ENCODE measurements around the gene MS4A4E.
"Not testable (repeated sequence)": the region's sequence is repeated elsewhere in the genome, so short reads cannot be mapped to it uniquely, and the experiment has no call there.

The MS4A4E gene

GRCh38 chr11:60192564-60192963 is 50.4 kb downstream of the MS4A4E start:
- H3K27ac ChIP-seq (ENCODE audit: low read depth, low read length); H3K9me3 ChIP-seq (ENCODE audit: low read length); H3K27me3 ChIP-seq (ENCODE audit: control insufficient read depth in 1 of 2, insufficient read depth in 2 of 2, low read length in 2 of 2); H3K4me3 ChIP-seq (ENCODE audit: low read depth in 1 of 2, low read length in 2 of 2); H3K36me3 ChIP-seq (ENCODE audit: insufficient read depth, low read length); H3K4me1 ChIP-seq (ENCODE audit: insufficient read depth, low read length); H3K9ac ChIP-seq (ENCODE audit: low read length): not testable (repeated sequence)

GRCh38 chr11:60188481-60188880 is 54.5 kb downstream of the MS4A4E start:
- H3K27ac ChIP-seq (ENCODE audit: low read depth, low read length); H3K36me3 ChIP-seq (ENCODE audit: insufficient read depth, low read length); H3K4me3 ChIP-seq (ENCODE audit: low read depth in 1 of 2, low read length in 2 of 2); H3K9me3 ChIP-seq (ENCODE audit: low read length); H3K27me3 ChIP-seq (ENCODE audit: control insufficient read depth in 1 of 2, insufficient read depth in 2 of 2, low read length in 2 of 2); H3K4me1 ChIP-seq (ENCODE audit: insufficient read depth, low read length); H3K9ac ChIP-seq (ENCODE audit: low read length): not testable (repeated sequence)

GRCh38 chr11:60186128-60186527 is 56.8 kb downstream of the MS4A4E start:
- not testable (repeated sequence) for H3K4me3 ChIP-seq (ENCODE audit: low read depth in 1 of 2, low read length in 2 of 2); H3K4me1 ChIP-seq (ENCODE audit: insufficient read depth, low read length); H3K9ac ChIP-seq (ENCODE audit: low read length); H3K27ac ChIP-seq (ENCODE audit: low read depth, low read length); H3K36me3 ChIP-seq (ENCODE audit: insufficient read depth, low read length); H3K27me3 ChIP-seq (ENCODE audit: control insufficient read depth in 1 of 2, insufficient read depth in 2 of 2, low read length in 2 of 2); H3K9me3 ChIP-seq (ENCODE audit: low read length)

GRCh38 chr11:60185512-60185827 is 57.5 kb downstream of the MS4A4E start:
- not testable (repeated sequence) for H3K9ac ChIP-seq (ENCODE audit: low read length); H3K27ac ChIP-seq (ENCODE audit: low read depth, low read length); H3K36me3 ChIP-seq (ENCODE audit: insufficient read depth, low read length); H3K4me1 ChIP-seq (ENCODE audit: insufficient read depth, low read length); H3K9me3 ChIP-seq (ENCODE audit: low read length); H3K27me3 ChIP-seq (ENCODE audit: control insufficient read depth in 1 of 2, insufficient read depth in 2 of 2, low read length in 2 of 2); H3K4me3 ChIP-seq (ENCODE audit: low read depth in 1 of 2, low read length in 2 of 2)

GRCh38 chr11:60184824-60185511 is 58.0 kb downstream of the MS4A4E start:
- Histone ChIP-seq H3K27ac (ENCODE audit: low read depth, low read length) (no peak overlapping the region), H3K36me3 (ENCODE audit: insufficient read depth, low read length) (no peaks in the 10 kb centered on the region), H3K9ac (ENCODE audit: low read length) (no peak overlapping the region), H3K4me1 (ENCODE audit: insufficient read depth, low read length) (no peaks in the 10 kb centered on the region), H3K27me3 (ENCODE audit: control insufficient read depth in 1 of 2, insufficient read depth in 2 of 2, low read length in 2 of 2) (no peaks in the 10 kb centered on the region), H3K4me3 (ENCODE audit: low read depth in 1 of 2, low read length in 2 of 2) (no peak overlapping the region), H3K9me3 (ENCODE audit: low read length) (no peaks in the 10 kb centered on the region)

GRCh38 chr11:60183591-60184205 is 59.2 kb downstream of the MS4A4E start:
- Histone ChIP-seq H3K27ac (ENCODE audit: low read depth, low read length) (no peak overlapping the region), H3K9ac (ENCODE audit: low read length) (no peak overlapping the region), H3K9me3 (ENCODE audit: low read length) (no peaks in the 10 kb centered on the region), H3K4me1 (ENCODE audit: insufficient read depth, low read length) (no peaks in the 10 kb centered on the region), H3K36me3 (ENCODE audit: insufficient read depth, low read length) (no peaks in the 10 kb centered on the region), H3K27me3 (ENCODE audit: control insufficient read depth in 1 of 2, insufficient read depth in 2 of 2, low read length in 2 of 2) (no peaks in the 10 kb centered on the region), H3K4me3 (ENCODE audit: low read depth in 1 of 2, low read length in 2 of 2) (no peak overlapping the region)

GRCh38 chr11:60182541-60183330 is 60.2 kb downstream of the MS4A4E start, which contains the start of gene MS4A6A:
MS4A6A (minus strand) TSS chr11:60183083; CDS start chr11:60181727, 1,356 bp downstream.
- Histone ChIP-seq H3K9ac (ENCODE audit: low read length) (no peak within 1 kb of the TSS), H3K27ac (ENCODE audit: low read depth, low read length) (no peak within 1 kb of the TSS)

GRCh38 chr11:60175860-60176275 is 67.1 kb downstream of the MS4A4E start:
- Histone ChIP-seq H3K4me1 (ENCODE audit: insufficient read depth, low read length) (no peaks in the 10 kb centered on the region), H3K9ac (ENCODE audit: low read length) (no peak overlapping the region), H3K36me3 (ENCODE audit: insufficient read depth, low read length) (no peaks in the 10 kb centered on the region), H3K4me3 (ENCODE audit: low read depth in 1 of 2, low read length in 2 of 2) (no peak overlapping the region), H3K9me3 (ENCODE audit: low read length) (no peaks in the 10 kb centered on the region), H3K27ac (ENCODE audit: low read depth, low read length) (no peak overlapping the region), H3K27me3 (ENCODE audit: control insufficient read depth in 1 of 2, insufficient read depth in 2 of 2, low read length in 2 of 2) (no peaks in the 10 kb centered on the region)

More at GRCh38 chr11:60182541-60183330, 60.2 kb downstream of the MS4A4E start, which contains the start of gene MS4A6A:
- H3K36me3 ChIP-seq (ENCODE audit: insufficient read depth, low read length): no peaks in the 10 kb centered on the region
- H3K4me1 ChIP-seq (ENCODE audit: insufficient read depth, low read length): no peaks in the 10 kb centered on the region
- no peaks in the 10 kb centered on the region for H3K27me3 ChIP-seq (ENCODE audit: control insufficient read depth in 1 of 2, insufficient read depth in 2 of 2, low read length in 2 of 2)
- no peaks in the 10 kb centered on the region for H3K9me3 ChIP-seq (ENCODE audit: low read length)
- H3K4me3 ChIP-seq (ENCODE audit: low read depth in 1 of 2, low read length in 2 of 2): no peak within 1 kb of the TSS

GRCh38 chr11:60172011-60172410 is 70.9 kb downstream of the MS4A4E start:
- no peak overlapping the region for H3K27ac ChIP-seq (ENCODE audit: low read depth, low read length)
- no peaks in the 10 kb centered on the region for H3K4me1 ChIP-seq (ENCODE audit: insufficient read depth, low read length)
- H3K36me3 ChIP-seq (ENCODE audit: insufficient read depth, low read length): no peaks in the 10 kb centered on the region
- H3K4me3 ChIP-seq (ENCODE audit: low read depth in 1 of 2, low read length in 2 of 2): no peak overlapping the region
- no peak overlapping the region for H3K9ac ChIP-seq (ENCODE audit: low read length)
- H3K9me3 ChIP-seq (ENCODE audit: low read length): no peaks in the 10 kb centered on the region
- no peaks in the 10 kb centered on the region for H3K27me3 ChIP-seq (ENCODE audit: control insufficient read depth in 1 of 2, insufficient read depth in 2 of 2, low read length in 2 of 2)

- H3K9me3 ChIP-seq (ENCODE audit: low read length): no peaks in the 10 kb centered on the region
- H3K27ac ChIP-seq (ENCODE audit: low read depth, low read length): no peak overlapping the region
- H3K9ac ChIP-seq (ENCODE audit: low read length): no peak overlapping the region
- no peaks in the 10 kb centered on the region for H3K36me3 ChIP-seq (ENCODE audit: insufficient read depth, low read length)
- H3K4me1 ChIP-seq (ENCODE audit: insufficient read depth, low read length): no peaks in the 10 kb centered on the region
- no peak overlapping the region for H3K4me3 ChIP-seq (ENCODE audit: low read depth in 1 of 2, low read length in 2 of 2)
- H3K27me3 ChIP-seq (ENCODE audit: control insufficient read depth in 1 of 2, insufficient read depth in 2 of 2, low read length in 2 of 2): no peaks in the 10 kb centered on the region
These were observed 72.4 kb downstream of the MS4A4E start for GRCh38 chr11:60170566-60170965.

GRCh38 chr11:60169264-60169915 is 73.5 kb downstream of the MS4A4E start:
- H3K27ac ChIP-seq (ENCODE audit: low read depth, low read length): no peak overlapping the region
- H3K9me3 ChIP-seq (ENCODE audit: low read length): no peaks in the 10 kb centered on the region

More at GRCh38 chr11:60169264-60169915, 73.5 kb downstream of the MS4A4E start:
- H3K36me3 ChIP-seq (ENCODE audit: insufficient read depth, low read length): no peaks in the 10 kb centered on the region
- H3K9ac ChIP-seq (ENCODE audit: low read length): no peak overlapping the region
- H3K27me3 ChIP-seq (ENCODE audit: control insufficient read depth in 1 of 2, insufficient read depth in 2 of 2, low read length in 2 of 2): no peaks in the 10 kb centered on the region
- H3K4me1 ChIP-seq (ENCODE audit: insufficient read depth, low read length): no peaks in the 10 kb centered on the region
- no peak overlapping the region for H3K4me3 ChIP-seq (ENCODE audit: low read depth in 1 of 2, low read length in 2 of 2)

All from muscle layer of colon (tissue), 2 donors.